ENCODE measurements around the gene GOLGA3. TPM values are rescaled to one million over a fixed set of nuclear protein-coding genes. Genes with fewer than 3 reads are reported as not detected.

The GOLGA3 gene
- total RNA-seq, 1 donor from 2014 or later: 33.4 TPM

- peaks cover 2% of the 10 kb centered on the region for H3K36me3 Mint-ChIP-seq (ENCODE audit: low read depth)
- no peaks in the 10 kb centered on the region for H3K27me3 Mint-ChIP-seq (ENCODE audit: low read depth)
- peaks cover 29% of the 10 kb centered on the region for H3K4me1 Mint-ChIP-seq
- H3K27ac Mint-ChIP-seq (ENCODE audit: unreplicated experiment): no peak overlapping the region
- no peaks in the 10 kb centered on the region for H3K9me3 Mint-ChIP-seq
- no peak for DNase-seq (ENCODE audit: low read depth, low spot score)
- peak overlapping the region; percentile 65 for H3K4me3 Mint-ChIP-seq
- TF ChIP-seq, protein P1, sequence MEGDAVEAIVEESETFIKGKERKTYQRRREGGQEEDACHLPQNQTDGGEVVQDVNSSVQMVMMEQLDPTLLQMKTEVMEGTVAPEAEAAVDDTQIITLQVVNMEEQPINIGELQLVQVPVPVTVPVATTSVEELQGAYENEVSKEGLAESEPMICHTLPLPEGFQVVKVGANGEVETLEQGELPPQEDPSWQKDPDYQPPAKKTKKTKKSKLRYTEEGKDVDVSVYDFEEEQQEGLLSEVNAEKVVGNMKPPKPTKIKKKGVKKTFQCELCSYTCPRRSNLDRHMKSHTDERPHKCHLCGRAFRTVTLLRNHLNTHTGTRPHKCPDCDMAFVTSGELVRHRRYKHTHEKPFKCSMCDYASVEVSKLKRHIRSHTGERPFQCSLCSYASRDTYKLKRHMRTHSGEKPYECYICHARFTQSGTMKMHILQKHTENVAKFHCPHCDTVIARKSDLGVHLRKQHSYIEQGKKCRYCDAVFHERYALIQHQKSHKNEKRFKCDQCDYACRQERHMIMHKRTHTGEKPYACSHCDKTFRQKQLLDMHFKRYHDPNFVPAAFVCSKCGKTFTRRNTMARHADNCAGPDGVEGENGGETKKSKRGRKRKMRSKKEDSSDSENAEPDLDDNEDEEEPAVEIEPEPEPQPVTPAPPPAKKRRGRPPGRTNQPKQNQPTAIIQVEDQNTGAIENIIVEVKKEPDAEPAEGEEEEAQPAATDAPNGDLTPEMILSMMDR (conservative IDR thresholded peaks at IDR 0.05): no peak
These were observed 2.8 kb downstream of the GOLGA3 start for GRCh38 chr12:132825861-132826260.

GRCh38 chr12:132825089-132825488 lies 3.6 kb downstream of the GOLGA3 start:
- H3K4me1 Mint-ChIP-seq: peaks cover 29% of the 10 kb centered on the region
- peak overlapping the region; percentile 45 for H3K4me3 Mint-ChIP-seq
- DNase-seq (ENCODE audit: low read depth, low spot score): no peak
- no peaks in the 10 kb centered on the region for H3K27me3 Mint-ChIP-seq (ENCODE audit: low read depth)
- H3K36me3 Mint-ChIP-seq (ENCODE audit: low read depth): peaks cover 2% of the 10 kb centered on the region
- H3K27ac Mint-ChIP-seq (ENCODE audit: unreplicated experiment): no peak overlapping the region
- TF ChIP-seq, protein P1 (conservative IDR thresholded peaks at IDR 0.05): no peak
- no peaks in the 10 kb centered on the region for H3K9me3 Mint-ChIP-seq

- H3K4me1 Mint-ChIP-seq: peaks cover 24% of the 10 kb centered on the region
- no peak for DNase-seq (ENCODE audit: low read depth, low spot score)
- no peaks in the 10 kb centered on the region for H3K9me3 Mint-ChIP-seq
- H3K27ac Mint-ChIP-seq (ENCODE audit: unreplicated experiment): no peak overlapping the region
- H3K4me3 Mint-ChIP-seq: peak overlapping the region; percentile 72
- TF ChIP-seq, protein P1 (conservative IDR thresholded peaks at IDR 0.05): no peak
- no peaks in the 10 kb centered on the region for H3K27me3 Mint-ChIP-seq (ENCODE audit: low read depth)
- H3K36me3 Mint-ChIP-seq (ENCODE audit: low read depth): peaks cover 2% of the 10 kb centered on the region
These were observed 4.6 kb downstream of the GOLGA3 start for GRCh38 chr12:132824053-132824452.

- no peaks in the 10 kb centered on the region for H3K4me1 Mint-ChIP-seq
- TF ChIP-seq, protein P1 (conservative IDR thresholded peaks at IDR 0.05): no peak
- H3K9me3 Mint-ChIP-seq: no peaks in the 10 kb centered on the region
- DNase-seq (ENCODE audit: low read depth, low spot score): no peak
- H3K4me3 Mint-ChIP-seq: no peak overlapping the region
- H3K27me3 Mint-ChIP-seq (ENCODE audit: low read depth): no peaks in the 10 kb centered on the region
- H3K27ac Mint-ChIP-seq (ENCODE audit: unreplicated experiment): no peak overlapping the region
- H3K36me3 Mint-ChIP-seq (ENCODE audit: low read depth): peaks cover 8% of the 10 kb centered on the region
These were observed 10.1 kb downstream of the GOLGA3 start for GRCh38 chr12:132818562-132818961.

DNA sequence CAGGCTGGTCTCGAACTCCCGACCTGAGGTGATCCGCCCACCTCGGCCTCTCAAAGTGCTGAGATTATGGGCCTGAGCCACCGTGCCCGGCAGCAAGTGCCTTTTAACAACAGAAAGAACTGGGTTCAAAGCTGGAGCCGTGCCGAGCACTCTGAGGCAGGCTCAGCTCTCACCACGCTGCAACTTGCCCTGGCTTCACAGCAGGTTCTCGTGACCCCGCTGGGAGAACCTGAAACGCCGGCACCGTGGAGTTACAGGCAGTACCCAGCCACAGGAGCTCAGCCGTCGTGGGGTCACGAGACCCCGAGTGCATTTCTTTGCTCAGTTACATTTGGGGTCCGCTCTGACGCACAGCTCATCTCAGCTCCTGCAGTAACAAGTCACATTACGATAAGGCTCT lies 14.4 kb downstream of the GOLGA3 start:
- TF ChIP-seq, protein P1 (conservative IDR thresholded peaks at IDR 0.05): no peak
- Mint-ChIP-seq H3K4me1 (no peaks in the 10 kb centered on the region), H3K27me3 (ENCODE audit: low read depth) (no peaks in the 10 kb centered on the region), H3K36me3 (ENCODE audit: low read depth) (peaks cover 21% of the 10 kb centered on the region), H3K4me3 (no peak overlapping the region), H3K27ac (ENCODE audit: unreplicated experiment) (no peak overlapping the region), H3K9me3 (no peaks in the 10 kb centered on the region)
- DNase-seq (ENCODE audit: low read depth, low spot score): no peak

DNA sequence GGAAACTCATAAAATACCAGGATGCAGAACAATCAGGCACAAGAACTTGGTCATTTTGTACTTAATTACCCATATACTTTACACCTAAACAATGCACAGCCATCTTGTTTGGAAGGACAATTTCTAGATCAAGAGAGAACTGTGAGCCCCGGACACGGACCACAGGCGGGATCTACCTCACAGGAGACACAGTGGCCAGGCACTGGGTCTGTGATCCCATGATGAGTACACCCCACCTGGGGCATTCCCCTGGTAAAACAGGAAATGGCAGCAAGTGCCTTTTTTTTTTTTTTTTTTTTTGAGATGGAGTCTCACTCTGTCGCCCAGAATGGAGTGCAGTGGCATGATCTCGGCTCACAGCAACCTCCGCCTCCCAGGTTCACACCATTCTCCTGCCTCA lies 15.2 kb downstream of the GOLGA3 start:
- no peaks in the 10 kb centered on the region for H3K4me1 Mint-ChIP-seq

More for the DNA sequence above, 15.2 kb downstream of the GOLGA3 start:
- DNase-seq (ENCODE audit: low read depth, low spot score): no peak
- no peaks in the 10 kb centered on the region for H3K9me3 Mint-ChIP-seq
- H3K27me3 Mint-ChIP-seq (ENCODE audit: low read depth): no peaks in the 10 kb centered on the region
- H3K4me3 Mint-ChIP-seq: no peak overlapping the region
- H3K36me3 Mint-ChIP-seq (ENCODE audit: low read depth): peaks cover 27% of the 10 kb centered on the region
- TF ChIP-seq, protein P1 (conservative IDR thresholded peaks at IDR 0.05): no peak
- H3K27ac Mint-ChIP-seq (ENCODE audit: unreplicated experiment): no peak overlapping the region

Measured in neural crest cell (in vitro differentiated cells).